Kidney glomerular epithelial cell (primary cell): ENCODE results near the gene KRI1.
"Not testable (repeated sequence)": the region's sequence is repeated elsewhere in the genome, so short reads cannot be mapped to it uniquely, and the experiment has no call there.

Experiments
- DNase-seq: peaks from one replicate; lab custom pipeline; 2025; lab: John Stamatoyannopoulos, UW

Gene KRI1

DNA sequence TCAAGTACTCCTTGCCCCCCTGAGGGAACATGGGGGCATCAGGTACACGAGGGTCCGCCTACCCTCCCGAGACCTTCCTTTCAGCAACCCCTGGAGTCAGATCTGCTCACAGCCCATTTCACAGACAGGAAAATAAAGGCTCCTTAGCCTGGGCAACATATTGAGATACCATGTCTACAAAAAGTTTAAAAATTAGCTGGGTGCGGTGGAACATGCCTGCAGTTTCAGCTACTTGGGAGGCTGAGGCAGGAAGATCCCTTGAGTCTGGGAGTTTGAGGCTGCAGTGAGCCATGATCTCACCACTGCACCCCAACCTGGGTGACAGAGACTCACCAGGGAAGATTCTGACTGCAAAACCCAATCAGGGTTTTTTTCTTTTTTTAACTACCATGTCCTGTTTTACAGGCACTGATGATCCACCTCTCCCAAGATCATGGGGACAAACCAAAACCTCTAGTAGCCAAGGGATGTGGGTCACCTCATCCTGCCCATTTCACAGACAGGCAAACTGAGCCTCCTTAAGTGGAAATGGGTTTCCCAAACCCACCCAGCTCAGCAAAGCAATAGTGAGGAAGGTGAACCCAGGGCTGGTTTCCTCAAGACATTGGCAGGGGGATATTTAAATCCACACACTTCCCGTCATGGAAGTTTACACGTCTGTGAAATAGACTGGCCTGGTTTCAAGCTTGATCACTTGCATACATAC lies 9.4 kb upstream of the KRI1 start:
- no peak for DNase-seq

GRCh38 chr19:10574462-10574861 lies 8.7 kb upstream of the KRI1 start:
- no peak for DNase-seq

GRCh38 chr19:10573793-10574192 lies 8.0 kb upstream of the KRI1 start:
- DNase-seq = not testable (repeated sequence)

DNA sequence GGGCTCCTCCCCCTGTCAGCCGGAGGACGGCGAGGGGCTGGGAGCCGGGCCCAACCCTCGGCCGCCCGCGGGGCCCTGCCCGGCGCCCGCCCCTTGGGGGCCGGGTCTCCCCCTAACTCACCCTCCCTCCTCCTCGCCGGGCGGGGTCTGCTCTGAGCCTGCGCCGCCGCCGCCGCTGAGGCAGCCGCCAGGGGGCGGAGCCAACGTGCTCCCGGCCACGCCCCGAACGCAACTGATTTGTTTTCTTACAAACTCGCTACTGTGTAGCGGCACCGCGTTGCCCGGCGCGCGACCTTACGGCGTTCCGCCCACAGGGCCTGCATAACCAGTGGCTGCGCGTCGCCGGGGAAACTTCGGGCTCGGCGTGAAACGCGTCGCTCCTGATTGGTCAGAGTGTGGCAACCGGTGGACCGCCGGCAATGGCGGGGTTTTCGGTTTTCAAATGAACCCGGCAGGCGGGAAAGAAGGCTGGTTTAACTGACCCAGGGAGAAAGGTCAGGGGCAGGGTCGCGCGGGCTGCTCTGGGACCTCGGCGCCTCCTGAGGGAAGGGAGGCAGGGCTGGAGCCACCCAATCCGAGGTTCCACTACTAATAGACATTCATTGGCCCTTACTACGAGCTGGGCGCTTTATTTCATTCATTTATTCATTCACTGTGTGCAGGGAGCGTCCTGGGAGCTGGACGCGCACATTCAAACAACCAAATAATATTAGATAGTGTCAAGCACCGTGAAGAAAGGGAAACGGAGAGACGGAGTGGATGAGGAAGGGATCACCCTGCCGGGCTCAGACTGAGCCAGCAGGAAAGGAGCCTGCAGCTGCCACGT lies 3.2 kb upstream of the KRI1 start, which contains the start of gene CDKN2D:
TSS of gene CDKN2D (minus strand) at position 154 of the 826 bp plus-strand sequence. CDS start 326 bp downstream, outside the sequence.
- peak; percentile 95 for DNase-seq

DNA sequence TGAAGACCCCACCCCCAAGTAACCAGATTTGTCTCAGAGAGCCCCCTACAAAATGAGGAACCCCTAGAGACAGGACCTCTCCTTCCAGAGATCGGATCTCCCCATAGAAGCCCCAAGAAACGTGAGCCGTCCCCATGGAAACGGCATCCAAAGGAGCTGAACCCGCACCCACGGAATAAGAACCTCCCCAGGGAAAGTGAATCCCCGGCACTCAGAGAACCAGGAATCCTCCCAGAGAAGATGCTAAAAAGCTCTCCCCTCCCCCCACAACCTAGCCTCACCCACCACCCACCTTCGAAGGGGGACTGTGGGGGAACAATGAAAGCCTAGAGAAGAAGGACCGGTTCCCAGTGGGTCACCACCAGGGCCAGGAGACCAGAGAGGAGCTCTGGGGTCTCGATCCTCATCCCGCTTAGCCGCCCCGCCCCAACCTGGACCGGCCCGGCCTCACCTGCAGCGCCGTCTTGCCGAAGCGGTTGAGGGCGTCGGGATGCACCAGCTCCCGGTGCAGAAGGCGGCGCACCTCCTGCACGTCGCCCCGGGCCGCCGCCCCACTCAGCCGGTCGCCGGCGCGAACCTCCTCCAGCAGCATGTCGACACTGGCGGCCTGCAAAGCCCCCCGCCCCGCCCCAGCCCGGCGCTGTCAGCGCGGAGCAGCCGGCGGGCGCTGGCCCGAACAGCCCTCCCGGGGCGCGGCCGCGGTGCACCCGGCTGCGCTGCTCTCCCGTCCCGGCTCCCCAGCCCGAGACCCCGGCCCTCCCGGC lies 2.4 kb upstream of the KRI1 start:
- no peak for DNase-seq

- no peak for DNase-seq
These were observed 1.8 kb upstream of the KRI1 start for GRCh38 chr19:10567656-10568055.

- no peak for DNase-seq
These were observed 1.0 kb upstream of the KRI1 start for GRCh38 chr19:10566658-10567410.

GRCh38 chr19:10566408-10566657 lies 523 bp upstream of the KRI1 start:
- DNase-seq = no peak

GRCh38 chr19:10565028-10565566 lies 713 bp downstream of the KRI1 start:
- no peak for DNase-seq

GRCh38 chr19:10562609-10563008 lies 3.2 kb downstream of the KRI1 start:
- DNase-seq = no peak

DNA sequence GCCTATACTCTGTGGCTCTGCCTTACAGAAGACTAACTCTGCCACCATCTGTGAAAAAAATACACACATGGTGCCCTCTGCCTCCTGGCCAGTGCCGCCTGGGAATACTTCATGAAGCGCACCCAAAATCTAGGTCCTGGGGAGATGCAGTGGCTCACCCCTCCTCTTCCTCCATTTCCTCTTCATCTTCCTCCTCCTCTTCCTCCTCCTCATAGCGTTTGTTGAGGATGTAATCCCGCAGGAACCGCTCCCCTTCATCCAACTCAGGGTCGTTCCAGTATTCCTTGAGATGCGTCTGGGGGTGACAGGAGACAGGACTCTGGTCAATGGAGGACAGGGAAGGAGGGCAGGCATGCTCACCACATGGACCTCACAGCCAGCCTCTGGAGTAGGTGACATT lies 5.7 kb downstream of the KRI1 start:
- no peak for DNase-seq

DNA sequence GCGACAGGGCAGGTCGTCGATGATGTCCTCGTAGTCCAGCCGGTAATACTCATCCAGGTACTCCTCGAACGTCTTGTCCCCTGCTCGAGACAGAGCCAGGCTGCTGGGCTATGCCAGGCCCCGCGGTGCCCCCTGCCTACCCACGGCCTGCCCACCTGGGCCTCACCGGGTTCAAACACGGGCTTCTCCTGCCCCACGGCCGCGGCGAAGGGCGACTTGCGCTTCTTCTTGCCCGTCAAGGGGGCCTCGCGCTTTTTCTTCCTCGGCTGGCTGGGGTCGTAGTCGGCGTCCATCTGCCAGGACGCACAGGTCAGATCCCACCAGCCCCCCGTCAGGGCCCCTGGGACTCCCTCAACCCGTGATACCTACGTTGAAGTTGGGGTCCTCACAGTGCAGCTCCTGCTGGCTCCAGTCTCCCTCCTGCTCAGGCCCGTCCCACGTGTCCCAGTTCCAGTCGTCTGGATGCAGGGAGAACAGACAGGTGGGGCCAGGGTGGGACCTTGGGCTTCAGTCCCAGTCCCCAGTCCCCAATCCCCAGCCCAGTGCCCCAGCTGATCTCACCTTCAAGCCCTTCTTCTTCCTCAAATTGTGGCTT lies 8.1 kb downstream of the KRI1 start:
- no peak for DNase-seq

- DNase-seq = no peak
These were observed 10.2 kb downstream of the KRI1 start for GRCh38 chr19:10555610-10555973.

DNA sequence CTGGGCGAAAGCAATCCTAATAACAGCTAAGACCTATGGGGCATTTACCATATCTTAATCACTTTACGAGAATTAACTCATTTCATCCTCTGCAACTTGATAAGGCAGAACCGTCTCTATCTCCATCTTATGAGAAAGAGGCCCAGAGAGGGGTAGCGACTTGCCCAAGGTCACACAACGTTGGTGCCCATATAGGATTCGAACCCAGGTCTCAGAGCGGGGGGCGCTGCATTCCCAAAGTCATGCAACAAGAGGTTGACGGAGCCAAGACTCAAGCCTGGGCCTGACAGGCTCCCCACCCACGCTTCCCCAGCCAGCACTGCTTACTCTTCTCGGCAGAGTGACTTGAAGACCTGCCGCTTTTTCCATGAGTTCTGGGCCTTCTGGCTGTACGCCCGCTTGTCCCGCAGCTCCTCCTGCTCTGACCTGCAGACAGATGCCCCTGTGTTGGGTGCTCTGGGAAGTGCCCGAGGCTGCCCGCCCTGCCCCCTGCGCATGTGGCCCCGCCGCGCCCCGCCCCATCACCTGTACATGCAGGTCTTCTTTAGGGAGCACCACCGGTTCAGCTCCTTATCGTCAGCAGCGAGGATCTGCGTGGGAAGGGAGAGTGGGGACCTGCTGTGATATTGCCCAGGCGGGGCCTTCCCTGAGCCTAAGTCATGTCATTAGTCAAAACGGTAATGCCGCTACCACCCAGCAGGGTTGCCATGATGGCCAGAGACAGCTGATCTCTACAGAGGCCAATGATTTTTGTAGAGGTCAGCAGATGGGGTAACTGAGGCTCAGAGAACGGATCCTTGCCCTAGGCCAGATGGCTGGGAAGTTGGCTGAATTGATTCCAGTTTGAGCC lies 10.8 kb downstream of the KRI1 start:
- DNase-seq = no peak

DNA sequence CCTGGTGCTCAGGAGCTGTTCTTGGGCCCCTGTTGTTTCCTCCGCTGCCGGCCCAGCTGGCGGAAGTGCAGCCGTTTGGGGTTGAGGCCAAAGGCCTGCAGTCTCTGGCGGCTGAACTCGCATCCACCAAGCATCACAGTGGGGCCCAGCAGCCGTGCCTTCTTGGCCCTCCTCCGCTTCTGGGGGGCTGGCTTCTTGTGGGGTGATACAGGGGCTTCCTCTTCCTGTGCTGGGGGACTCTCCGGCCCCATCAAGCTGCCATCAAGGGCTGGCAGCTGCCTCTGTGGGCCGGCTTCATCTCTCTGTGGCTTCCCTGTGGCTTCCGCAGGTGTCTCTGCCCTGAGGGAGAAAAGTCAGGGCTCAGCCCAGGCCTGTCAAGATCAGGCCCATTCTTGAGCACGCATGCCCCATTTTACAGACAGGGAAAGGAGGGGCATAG lies 11.8 kb downstream of the KRI1 start:
- no peak for DNase-seq

- DNase-seq = no peak
These were observed 12.6 kb downstream of the KRI1 start for GRCh38 chr19:10553087-10553667.

- DNase-seq = no peak
These were observed 13.2 kb downstream of the KRI1 start for GRCh38 chr19:10552510-10553053.

- no peak for DNase-seq
These were observed 14.0 kb downstream of the KRI1 start for GRCh38 chr19:10551698-10552301.

DNA sequence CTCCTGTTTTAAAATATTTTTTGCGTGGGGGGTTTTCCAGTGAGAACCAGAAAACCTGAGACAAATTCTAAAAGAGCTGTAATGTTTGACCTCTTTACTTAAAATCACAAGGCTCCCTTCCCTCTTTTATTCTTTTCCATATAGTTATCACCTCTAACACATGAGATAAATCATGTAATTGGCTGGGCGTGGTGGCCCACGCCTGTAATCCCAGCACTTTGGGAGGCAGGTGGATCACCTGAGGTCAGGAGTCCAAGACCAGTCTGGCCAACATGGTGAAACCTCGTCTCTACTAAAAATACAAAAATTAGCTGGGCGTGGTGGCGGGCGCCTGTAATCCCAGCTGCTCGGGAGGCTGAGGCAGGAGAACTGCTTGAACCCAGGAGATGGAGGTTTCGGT lies 14.8 kb downstream of the KRI1 start:
- DNase-seq = not testable (repeated sequence)
